Retinal pigment epithelial cell (primary cell): ENCODE results near the gene ZBTB22.
A peak's percentile ranks its signal among the peaks of the same experiment; 100 is the strongest.

Experiments used
- DNase-seq: peaks from one replicate; pipeline ENCODE4 v3.0.0-alpha.2; 2010; ENCODE audit warnings: low read depth
- H3K4me3 ChIP-seq: 2 replicates; pipeline ENCODE4 v1.5.1; 2011; ENCODE audit warnings: mild to moderate bottlenecking, low read length, control low read depth, moderate library complexity
- TF ChIP-seq, protein P1 (sequence below): conservative IDR thresholded peaks from 2 replicates; pipeline ENCODE4 v1.5.1; 2011; ENCODE audit warnings: low read depth, low read length, control low read depth, inconsistent platforms

ZBTB22 gene

GRCh38 chr6:33304216-33304615 is 13.3 kb downstream of the ZBTB22 start:
- H3K4me3 ChIP-seq: no peak overlapping the region
- TF ChIP-seq, protein P1, sequence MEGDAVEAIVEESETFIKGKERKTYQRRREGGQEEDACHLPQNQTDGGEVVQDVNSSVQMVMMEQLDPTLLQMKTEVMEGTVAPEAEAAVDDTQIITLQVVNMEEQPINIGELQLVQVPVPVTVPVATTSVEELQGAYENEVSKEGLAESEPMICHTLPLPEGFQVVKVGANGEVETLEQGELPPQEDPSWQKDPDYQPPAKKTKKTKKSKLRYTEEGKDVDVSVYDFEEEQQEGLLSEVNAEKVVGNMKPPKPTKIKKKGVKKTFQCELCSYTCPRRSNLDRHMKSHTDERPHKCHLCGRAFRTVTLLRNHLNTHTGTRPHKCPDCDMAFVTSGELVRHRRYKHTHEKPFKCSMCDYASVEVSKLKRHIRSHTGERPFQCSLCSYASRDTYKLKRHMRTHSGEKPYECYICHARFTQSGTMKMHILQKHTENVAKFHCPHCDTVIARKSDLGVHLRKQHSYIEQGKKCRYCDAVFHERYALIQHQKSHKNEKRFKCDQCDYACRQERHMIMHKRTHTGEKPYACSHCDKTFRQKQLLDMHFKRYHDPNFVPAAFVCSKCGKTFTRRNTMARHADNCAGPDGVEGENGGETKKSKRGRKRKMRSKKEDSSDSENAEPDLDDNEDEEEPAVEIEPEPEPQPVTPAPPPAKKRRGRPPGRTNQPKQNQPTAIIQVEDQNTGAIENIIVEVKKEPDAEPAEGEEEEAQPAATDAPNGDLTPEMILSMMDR: no peak
- no peak for DNase-seq

DNA sequence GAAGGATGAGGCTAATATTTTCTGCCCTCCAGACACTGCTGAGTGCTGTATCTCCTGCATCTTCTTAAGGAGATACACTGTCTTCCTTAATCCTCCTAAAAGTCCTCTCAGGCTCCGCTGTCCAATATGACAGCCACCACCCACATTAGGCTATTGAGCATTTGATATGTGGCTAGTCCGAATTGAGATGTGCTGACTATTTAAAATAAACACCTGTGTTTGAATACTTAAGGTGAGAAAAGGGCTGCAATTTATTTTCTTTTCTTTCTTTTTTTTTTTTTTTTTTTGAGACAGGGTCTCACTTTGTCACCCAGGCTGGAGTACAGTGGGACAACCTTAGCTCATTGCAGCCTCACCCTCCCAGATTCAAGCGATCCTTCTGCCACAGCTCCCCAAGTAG is 15.7 kb downstream of the ZBTB22 start:
- TF ChIP-seq, protein P1: no peak
- no peak for DNase-seq
- H3K4me3 ChIP-seq: no peak overlapping the region

DNA sequence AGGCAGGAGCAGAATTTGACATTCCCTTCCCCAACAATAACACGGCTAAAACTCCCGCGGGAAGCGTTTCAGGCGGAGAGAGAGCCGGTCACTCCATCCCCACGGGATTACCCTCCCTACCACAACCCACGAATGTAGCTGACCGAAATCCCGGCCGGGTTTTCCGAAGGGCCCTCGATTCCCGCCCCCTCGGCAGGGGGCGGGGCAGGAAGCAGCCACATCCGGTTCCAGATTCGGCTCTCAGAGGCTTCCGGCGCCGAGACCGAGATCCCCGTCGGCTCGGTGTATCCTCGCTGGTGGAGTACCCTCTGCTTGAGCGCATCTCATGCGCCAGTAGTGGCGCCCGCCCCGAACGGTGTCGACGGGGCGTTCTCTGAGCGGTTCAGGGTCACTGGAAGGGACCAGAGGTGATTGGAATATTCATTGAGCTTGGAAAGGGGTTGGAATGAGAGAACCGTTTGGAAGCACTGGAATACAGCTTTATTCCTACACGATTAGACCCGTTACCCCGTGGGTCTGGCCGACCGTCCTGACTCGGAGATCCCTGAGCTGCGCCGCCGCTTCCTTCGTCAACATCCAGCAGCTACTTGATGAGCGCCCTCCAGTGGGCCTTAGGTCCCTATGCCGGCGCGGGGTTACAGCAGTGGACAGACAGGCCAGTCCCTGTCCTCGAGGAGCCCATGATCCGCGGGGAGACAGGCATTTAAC is 18.2 kb downstream of the ZBTB22 start:
- DNase-seq: no peak
- peak overlapping the region; percentile 96 for H3K4me3 ChIP-seq
- TF ChIP-seq, protein P1: peak; percentile 79

DNA sequence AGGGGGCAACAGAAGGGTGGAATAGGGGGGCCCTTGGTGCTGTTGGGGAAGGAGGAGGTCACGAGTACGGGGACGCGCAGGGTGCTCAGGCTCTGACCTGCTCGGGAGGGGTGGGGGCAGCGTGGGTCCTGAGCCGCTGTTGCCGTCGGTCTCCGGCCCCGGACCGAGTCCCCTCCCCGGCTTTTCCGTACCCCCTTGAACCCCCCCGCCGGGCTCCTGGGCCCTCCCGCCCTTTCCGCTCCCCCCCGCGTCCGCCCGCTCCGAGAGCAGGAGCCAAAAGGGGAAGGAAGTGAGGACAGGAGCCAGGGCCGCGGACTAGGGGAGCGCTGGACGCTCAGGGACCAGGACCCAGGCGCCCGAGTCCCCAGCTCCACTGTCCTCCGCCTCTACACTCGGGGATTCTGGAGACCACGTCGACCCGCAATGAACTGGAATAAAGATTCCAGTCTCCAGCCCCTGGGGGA is 18.7 kb downstream of the ZBTB22 start, which contains the start of gene RGL2:
Gene RGL2, minus strand, starts transcription at position 170 of the 464 bp plus-strand sequence. CDS start 332 bp downstream, outside the sequence.
- TF ChIP-seq, protein P1: no peak

DNA sequence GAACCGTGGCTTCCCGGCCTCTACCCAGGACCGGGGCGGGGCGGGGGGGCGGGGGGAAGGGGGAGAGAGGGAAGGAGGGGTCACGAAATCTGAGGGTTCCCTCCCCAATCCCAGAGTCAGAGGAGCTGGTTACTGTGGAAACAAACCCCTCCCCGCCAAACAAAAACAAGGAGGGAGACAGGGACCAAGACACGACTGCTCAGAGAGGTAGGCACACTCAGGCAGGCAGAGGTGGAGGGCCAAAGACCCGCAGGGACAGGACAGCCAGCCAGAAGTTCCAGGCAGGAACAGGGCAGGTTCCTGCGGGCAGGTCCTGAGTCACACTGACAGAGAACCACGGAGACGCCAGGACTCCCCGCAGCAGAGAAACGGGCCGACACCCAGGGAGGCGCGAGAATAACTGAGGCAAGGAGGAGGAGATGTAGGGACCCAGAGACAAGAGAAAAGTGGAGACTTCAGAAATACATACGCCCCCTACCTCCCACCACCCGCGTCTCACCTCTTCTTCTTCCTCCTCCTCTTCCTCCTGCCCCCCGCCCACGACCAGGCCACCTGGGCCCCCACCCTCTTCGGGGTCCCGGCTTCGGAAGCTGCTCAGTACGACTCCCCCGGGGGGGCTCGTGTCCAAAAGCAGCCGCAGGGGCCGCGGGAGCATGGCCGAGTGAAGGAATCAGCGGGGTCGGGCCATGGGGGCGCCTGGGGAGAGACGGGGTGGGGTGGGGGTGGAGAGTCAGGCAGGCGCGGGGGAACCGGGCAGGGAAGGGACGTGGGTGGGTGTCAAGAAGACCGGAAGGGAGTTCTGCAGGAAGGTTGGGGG is 19.4 kb downstream of the ZBTB22 start:
- peak overlapping the region; percentile 96 for H3K4me3 ChIP-seq
- DNase-seq: no peak
- TF ChIP-seq, protein P1: peak; percentile 8

More for the DNA sequence above, 18.7 kb downstream of the ZBTB22 start, which contains the start of gene RGL2:
- no peak for DNase-seq
- peak within 1 kb of the TSS; percentile 96 for H3K4me3 ChIP-seq

- H3K4me3 ChIP-seq: peak overlapping the region; percentile 96
- DNase-seq: no peak
These were observed 20.1 kb downstream of the ZBTB22 start for GRCh38 chr6:33297406-33297955.

More at GRCh38 chr6:33297406-33297955, 20.1 kb downstream of the ZBTB22 start:
- TF ChIP-seq, protein P1: no peak
